Hippocampal formation (tissue), 2 donors: Measurements from ENCODE around the gene TMCO6.
"Not testable (repeated sequence)": the region's sequence is repeated elsewhere in the genome, so short reads cannot be mapped to it uniquely, and the experiment has no call there.

Experiments used
- DNase-seq, 2 donors: peaks; one replicate each; lab custom pipeline; 2025; lab: John Stamatoyannopoulos, UW

TMCO6 gene

GRCh38 chr5:140630292-140631035 lies 8.8 kb upstream of the TMCO6 start:
- DNase-seq = no peak

GRCh38 chr5:140631036-140631417 lies 8.2 kb upstream of the TMCO6 start:
- DNase-seq = no peak

DNA sequence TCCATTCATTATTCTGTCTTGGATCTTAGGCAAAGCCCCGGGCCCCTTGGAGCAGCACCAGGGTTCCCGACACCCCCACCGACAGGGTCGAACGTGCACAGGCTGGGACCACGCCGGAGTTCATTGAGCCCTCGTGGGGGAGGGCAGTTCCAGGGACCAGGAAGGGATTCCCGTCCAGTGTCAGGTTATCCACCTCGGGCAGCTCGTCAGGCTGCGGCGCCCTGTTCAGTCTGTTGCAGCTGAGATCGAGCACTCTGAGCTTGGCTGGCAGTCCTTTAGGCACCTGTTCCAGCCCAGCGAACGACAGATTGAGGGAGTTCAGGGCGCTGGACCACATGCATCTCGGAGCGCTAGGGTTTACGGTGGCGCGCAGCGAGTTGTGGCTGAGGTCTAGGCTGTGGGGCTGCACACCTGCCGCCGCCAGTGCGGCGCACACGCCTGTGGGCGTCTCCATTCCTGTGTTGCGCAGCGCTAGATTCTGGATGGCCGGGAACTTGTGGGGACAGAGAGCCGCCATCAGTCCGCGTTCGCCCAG lies 7.4 kb upstream of the TMCO6 start:
- DNase-seq = no peak

- peak; percentile 20 to 59 for DNase-seq
Observed at GRCh38 chr5:140632366-140633020, 6.8 kb upstream of the TMCO6 start.

- DNase-seq = peak in 1 of 2 donors; percentile 59
Observed at GRCh38 chr5:140633021-140633471, 6.2 kb upstream of the TMCO6 start, which contains the start of gene CD14. Gene CD14, minus strand, starts transcription at chr5:140633175. Its CDS starts 104 bp downstream, at chr5:140633071.

DNA sequence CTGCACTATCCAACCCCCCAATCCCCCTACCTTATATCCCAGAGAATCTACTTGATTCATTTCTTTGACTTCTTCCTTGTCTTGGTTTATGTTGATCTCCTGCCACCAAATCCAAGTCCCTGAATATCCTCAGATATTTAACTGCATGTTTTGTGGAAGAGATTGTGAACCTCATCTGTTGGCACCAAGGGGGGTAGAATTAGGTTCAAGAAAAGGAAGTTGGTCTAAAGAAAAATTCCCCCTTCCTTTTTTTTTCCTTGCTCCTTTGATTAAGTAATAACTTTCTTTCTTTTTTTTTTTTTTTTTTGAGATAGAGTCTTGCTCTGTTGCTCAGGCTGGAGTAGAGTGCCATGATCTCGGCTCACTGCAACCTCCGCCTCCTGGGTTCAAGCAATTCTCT lies 5.8 kb upstream of the TMCO6 start:
- no peak for DNase-seq

DNA sequence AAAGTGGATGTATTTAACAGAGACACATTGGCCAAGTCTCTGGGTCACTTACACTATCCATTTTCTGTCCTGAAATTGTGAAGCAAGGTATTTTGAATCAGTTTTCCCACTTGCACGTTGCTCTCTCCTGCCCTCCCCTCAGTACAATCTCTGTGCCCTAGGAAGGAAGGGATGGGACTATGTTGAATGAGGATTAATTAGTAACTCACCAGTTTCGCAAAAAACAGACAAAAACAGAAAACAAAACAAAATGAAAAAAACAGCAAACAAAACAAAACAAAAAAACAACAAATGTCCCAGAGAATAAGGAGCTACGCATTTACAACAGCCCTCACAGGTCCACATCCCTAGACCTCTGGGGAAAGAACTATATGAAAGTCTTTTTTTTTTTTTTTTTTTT lies 5.1 kb upstream of the TMCO6 start:
- no peak for DNase-seq

DNA sequence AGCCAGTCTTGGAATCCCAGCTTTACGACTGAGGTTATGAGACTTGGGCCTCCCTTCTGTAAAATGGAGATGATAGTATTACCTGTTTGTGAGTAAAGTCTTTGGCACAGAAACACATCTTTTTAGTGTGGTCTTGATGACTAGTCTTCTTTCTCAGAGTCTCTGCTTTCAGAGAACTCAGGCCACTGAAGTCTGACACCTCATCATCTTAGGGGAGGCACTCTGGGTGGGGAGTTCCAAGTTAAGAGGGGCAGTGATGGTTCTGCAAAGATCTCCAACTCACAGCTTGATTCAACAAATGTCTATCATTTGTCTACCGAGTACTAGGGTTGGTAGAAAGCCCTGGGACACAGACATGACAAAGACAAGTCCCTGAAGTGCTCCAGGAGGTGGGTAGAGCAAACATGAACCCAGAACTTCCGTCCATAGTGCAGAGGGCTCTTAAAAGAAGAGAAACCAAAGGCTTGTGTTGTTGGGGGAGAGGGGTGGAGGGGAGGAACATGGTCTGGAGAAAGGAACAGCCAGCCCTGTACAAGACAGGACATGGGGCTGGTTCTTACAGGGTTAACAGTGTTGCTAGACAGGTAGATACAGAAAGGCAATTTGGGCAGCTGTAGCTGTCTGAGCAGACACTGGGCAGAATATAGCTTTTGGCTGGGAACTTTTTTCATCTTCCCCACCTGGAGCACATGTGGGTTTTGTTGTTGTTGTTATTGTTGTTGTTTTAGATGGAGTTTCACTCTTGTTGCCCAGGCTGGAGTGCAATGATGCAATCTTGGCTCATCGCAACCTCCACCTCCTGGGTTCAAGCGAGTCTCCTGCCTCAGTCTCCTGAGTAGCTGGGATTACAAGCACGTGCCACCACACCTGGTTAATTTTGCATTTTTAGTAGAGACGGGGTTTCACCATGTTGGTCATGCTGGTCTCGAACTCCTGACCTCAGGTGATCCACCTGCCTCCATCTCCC lies 3.7 kb upstream of the TMCO6 start:
- DNase-seq = no peak

GRCh38 chr5:140637371-140638100 lies 1.7 kb upstream of the TMCO6 start:
- no peak for DNase-seq

DNA sequence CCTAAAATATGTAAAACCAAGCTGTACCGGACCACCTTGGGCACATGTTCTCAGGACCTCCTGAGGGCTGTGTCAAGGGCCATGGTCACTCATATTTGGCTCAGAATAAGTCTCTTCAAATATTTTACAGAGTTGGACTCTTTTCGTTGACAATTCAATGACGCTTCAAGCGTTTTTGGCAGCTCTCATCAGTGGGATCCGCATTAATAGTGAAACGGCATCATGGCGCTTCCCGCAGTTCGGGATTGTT lies 428 bp upstream of the TMCO6 start:
- DNase-seq = not testable (repeated sequence)

- DNase-seq = no peak
Observed at GRCh38 chr5:140641716-140642115, 2.5 kb downstream of the TMCO6 start.

GRCh38 chr5:140642718-140643117 lies 3.5 kb downstream of the TMCO6 start:
- DNase-seq = no peak

- DNase-seq = no peak
Observed at GRCh38 chr5:140647042-140647419, 7.8 kb downstream of the TMCO6 start.

GRCh38 chr5:140658870-140659269 lies 19.6 kb downstream of the TMCO6 start:
- no peak for DNase-seq

GRCh38 chr5:140660371-140660770 lies 21.1 kb downstream of the TMCO6 start:
- DNase-seq = not testable (repeated sequence)

DNA sequence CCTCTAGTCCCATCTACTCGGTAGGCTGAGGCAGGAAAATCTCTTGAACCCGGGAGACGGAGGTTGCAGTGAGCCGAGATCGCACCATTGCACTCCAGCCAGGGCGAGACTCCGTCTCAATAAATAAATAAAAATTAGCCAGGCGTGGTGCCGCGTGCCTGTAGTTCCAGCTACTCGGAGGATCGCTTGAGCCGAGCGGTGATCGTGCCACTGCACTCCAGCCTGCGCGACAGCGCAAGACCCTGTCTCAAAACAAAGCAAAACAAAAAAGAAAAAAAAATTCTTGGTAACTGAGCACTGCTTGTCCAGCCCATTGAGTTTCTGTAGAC lies 24.7 kb downstream of the TMCO6 start:
- no peak for DNase-seq

DNA sequence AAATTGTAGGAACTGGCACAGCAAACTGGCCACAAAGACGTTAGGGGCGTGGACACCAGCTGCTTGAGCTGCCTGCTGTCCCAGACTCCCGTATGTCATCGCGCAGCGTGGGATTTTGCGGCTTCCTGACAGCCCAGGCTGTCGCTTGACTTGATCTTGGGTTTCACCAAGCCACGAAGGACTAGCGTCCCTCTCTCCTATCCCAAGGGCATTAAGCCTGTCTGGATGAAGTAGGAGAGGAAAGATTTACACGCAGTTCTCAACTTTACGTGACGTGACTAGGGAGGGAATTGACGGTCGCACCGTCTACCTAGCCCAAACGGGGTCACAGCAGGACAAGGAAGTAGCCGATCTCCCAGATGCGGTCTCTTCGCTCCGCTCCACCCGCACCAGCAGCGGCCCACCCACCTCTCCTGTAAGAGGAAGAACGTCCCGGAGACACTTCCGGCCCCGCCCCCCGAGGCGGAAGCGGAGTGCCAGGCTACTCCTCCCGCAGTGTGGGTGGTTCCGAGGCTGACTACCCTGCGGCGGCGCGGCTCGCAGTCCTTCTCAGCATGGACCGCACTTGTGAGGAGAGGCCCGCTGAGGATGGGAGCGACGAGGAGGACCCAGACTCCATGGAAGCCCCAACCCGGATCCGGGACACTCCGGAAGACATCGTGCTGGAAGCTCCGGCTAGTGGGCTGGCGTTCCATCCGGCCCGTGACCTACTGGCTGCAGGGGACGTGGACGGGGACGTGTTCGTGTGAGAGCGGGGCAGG lies 25.3 kb downstream of the TMCO6 start, which contains the start of gene WDR55:
TSS of gene WDR55 (plus strand) at position 546 of the 761 bp plus-strand sequence. CDS start at position 555, 9 bp downstream.
- peak; percentile 92 to 94 for DNase-seq

DNA sequence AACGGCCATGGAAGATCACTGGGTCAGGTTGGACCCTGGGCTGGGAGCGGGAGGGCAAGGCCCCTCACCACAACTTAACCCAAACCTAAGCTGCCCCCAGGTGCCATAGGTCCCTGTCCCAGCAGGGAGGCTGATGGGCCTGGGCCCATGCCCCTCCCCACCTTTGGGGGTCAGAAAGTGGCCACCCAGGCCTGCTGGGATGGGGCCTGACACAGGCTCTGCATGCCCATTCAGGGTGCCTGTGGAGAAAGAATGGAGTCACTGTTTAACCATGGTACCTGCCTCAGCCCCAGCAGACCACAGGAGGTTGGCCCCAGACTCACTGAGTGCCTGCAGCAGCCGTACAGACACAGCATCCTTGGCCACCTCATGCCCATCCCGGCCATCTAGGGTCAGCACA lies 31.8 kb downstream of the TMCO6 start:
- DNase-seq = not testable (repeated sequence)

DNA sequence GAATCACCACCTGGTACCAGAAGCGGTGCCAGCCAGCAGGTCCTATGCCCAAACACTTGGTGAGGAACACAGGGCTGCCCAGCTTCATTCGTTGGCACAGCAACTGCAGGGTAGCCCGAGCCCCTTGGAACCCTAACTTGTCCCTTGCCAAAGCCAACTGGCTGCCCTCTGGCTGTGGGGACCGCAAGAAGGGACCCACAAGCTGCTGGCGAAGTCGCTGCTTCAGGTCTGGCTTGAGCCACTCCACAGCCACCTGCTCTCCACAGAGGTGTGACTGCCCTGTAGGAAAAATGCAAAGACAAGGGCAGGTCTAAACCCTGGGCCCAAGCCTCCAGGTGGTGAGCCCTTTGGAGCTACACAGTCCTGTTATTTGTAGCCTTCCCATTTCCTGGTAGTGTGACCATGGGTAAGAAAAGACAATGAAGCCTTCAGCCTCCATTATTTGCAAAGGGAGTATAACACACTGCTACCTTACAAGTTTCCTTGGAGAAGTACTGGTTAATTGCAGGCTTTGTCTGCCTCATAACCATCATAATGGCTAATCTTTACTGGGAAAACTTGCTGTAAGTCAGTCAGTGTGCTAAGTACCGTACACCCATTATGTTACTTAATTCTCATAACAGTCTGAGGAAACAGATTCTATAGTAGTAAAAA lies 32.3 kb downstream of the TMCO6 start:
- no peak for DNase-seq

DNA sequence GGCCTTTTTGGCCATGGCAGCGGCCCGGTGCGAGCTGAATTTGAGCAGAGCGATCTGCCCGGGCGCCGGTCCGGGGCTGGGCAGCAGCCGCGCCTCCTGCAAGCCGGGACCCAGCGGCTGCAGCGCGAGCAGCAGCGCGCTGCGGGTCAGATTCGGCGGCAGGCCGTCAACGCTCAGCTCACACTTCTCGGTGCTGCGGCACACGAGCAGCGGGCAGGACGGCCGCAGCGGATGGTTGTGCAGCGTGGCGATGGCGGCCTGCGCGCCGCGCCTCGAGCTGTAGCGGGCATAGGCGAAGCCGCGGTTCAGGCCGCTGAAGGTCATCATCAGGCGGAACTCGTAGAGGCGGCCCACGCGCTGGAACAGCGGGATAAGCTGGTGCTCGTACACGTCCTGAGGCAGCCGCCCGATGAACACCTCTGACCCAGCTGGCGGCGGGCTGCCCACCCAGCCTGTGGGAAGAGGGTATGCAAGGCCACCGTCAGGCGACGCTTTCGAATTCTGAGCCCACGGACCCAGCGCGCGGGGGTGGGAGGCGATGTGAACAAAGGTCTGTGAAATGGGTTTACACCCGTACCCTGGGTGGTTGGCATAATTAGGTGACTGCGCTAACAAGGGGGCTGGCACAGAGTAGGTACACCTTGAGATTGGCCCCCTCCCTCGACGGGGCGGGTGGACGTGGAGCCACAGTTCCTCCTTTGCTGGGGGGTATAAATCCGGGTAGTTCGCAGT lies 33.4 kb downstream of the TMCO6 start:
- no peak for DNase-seq
